ENCODE measurements around the gene KIZ.
A peak's percentile ranks its signal among the peaks of the same experiment; 100 is the strongest.

The KIZ gene

DNA sequence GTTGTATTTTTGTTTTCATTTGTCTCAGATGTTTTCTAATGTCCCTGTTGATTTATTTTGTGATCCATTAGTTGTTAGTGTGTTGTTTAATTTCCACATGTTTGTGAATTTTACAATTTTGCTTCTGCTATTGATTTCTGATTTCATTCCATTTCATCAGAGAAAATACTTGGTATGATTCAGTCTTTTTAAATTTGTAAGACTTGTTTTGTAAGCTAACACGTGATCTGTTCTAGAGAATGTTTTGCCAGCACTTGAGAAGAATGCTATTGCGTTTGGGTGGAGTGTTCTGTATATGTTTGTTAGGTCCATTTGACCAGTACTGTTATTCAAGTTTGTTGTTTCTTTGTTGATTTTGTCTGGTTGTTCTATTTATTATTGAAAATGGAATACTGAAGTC lies 53.9 kb downstream of the KIZ start:
- FAIRE-seq: no peak

GRCh38 chr20:21180248-21180647 lies 54.4 kb downstream of the KIZ start:
- FAIRE-seq: no peak

DNA sequence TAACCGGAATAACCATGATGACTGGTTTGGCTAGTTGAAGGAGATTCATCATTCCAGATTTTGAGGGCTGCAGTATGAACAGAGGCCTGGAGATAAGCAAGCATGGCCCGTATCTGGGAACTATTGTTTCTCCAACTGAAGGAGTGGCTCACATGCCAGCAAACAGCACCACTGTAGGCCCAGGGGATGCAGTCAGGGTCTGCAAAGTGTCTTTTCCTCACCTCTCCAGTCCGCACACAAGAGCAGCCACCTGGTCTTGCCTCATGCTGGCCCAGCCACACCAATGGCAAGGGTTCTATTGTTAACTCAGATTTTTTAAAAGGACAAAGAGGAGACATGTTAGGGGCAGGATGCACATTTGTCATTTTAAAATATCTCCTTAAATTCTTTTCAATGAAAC lies 55.1 kb downstream of the KIZ start:
- FAIRE-seq: no peak

DNA sequence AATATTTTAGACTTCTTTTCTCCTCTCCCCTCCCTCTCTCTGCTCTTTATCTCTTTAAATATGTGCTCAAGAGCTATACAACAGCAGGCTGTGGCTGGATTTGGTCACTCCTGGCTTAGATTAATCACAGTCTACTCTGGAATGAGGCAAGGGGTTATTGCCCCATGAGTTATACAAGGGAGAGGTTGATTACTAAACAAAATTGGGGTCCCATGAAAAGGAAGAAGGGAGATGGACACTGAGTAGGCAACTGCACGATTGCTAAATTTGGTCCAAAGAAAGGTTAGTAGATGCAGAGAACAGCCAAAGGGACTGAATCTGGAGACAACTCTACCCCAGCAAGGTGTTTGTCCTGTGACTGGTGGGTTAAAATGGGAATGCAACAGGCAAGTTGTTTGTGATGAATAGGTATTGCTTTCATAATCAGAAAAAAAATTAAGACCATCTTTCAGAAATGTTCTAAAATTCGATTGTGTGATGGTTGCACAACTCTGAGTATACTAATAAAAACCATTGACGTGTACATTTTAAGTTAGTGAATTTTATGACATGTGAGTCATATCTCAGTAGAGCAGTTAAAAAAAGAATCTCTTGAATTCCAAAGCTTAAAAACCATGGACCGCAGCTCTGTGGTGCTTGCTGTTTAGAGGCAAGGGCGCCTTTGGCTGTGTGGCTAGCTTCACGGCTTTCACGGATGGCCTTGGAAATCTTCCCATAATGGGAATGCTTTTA lies 57.1 kb downstream of the KIZ start:
- peak; percentile 90 for FAIRE-seq

DNA sequence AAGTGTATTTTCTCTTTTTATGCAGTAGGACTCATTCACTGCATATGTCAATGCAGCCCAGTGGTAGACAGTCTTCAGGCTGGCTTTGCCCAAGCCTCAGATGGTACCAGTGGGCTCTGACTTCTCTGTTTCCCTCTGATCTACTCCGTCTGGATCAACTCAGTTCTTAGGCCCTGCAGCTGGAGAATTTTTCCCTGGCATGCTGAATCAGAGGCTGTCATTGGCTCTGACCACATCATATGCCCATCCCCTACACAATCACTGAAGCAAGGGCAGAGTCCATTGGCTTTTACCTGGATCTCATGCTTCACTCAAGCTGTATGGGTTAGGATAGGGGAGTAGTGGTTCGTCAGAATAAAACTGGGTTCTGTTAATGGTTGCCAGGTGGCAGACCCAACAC lies 57.8 kb downstream of the KIZ start:
- no peak for FAIRE-seq

DNA sequence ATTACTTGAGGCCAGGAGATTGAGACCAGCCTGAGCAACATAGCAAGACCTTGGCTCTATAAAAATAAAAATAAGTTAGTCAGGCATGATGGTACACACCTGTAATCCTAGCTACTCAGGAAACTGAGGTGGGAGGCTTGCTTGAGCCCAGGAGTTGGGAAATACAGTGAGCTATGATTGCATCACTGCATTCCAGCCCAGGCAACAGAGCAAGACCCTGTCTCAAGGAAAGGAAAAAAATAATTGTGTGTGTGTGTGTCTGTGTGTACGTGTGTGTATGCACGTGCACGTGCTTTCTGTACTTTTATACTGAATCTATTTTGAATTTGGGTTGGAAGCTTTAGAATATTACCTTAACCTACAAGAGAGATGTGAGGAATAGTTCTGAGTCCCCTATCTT lies 58.9 kb downstream of the KIZ start:
- no peak for FAIRE-seq

DNA sequence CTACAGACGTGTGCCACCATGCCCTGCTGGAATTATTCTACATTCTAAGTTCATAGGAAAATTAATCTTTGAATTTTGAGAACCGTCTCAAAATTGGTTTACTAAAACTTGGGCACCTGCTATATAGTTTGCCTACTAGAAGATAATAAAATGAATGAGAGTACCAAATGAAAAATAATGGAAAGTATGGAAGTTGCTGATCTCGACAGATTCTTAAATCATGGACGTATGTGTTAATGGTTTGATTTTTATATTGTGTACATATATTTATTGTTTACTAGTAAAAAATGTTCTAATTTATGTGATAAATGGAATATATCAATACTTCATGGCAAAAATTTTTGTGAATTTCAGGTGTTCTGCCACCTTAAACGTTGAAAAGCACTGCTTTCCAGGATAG lies 60.0 kb downstream of the KIZ start:
- FAIRE-seq: peak; percentile 12

DNA sequence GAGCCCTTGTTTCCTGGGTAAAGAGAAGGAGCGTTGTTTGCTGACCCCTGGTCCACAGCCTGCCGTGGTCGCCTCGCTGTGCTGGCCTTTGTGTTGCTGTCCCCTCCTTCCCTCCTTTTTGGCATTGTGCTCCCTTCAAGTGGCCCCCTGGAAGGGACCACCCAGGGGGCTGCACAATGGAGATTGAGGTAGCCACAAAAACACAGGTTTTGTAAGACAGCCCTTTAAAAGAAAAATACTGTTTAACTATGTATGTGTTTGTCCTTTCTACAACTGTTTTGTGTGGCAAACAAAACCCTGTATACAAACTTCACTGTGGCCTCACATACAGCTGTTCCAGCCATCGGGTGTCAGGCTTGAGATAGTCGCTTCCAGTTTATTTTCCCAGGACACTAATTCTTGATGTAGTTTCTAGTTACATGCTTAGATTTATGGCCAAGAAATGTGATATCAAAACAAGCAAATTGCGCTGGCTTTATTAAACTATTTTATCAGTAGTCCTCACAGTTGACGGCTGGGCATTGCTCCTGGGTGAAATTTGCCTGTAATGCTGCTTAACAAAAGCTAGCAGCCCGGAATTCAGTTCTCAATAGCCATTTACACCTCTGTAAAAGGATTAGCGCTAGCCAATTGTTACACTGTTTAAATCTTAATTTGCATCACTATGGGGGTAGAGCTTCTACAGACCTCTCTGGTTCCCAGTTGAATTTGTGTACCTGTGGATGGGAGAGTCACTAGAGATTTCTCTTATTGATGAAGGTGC lies 64.1 kb downstream of the KIZ start:
- FAIRE-seq: peak; percentile 61

GRCh38 chr20:21190869-21191268 lies 65.0 kb downstream of the KIZ start:
- peak; percentile 15 for FAIRE-seq

DNA sequence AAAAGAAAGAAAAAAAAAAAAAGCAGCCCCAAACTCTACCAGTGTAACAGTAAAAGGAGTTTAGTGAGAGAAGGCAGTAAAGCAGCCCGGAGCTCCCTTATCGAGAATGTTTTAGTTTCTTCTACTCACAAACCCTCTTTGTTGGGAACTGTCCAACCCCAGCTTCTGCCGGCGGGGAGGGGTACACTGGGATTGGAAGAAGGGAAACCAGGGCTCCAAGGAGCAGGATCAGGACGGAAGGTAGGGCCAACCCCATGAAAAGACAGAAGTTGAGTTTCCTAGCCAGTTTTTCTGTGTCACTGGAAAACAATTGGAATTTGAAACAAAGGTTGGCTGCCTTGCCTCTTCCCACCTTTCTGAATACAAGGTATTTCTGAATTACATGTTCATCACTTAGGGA lies 66.0 kb downstream of the KIZ start:
- no peak for FAIRE-seq

DNA sequence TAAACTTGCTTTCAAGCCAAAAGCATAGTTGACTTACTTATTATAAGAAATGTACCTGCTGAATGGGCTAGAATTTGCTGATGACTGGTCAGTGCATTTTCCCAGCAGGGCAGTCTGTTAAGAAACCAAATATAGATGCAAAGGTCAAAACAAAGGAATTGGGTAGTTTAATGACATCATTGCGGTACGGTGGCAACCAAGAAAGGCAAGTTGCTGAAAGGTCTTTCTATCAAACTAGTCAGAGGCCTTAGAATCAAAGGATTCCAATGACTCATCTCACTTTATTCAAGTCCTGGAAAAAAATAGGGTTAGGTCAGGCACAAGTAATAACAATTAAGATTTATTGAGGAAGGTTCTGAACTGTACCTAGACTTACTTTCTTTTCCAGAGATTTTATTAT lies 76.4 kb downstream of the KIZ start:
- FAIRE-seq: no peak

DNA sequence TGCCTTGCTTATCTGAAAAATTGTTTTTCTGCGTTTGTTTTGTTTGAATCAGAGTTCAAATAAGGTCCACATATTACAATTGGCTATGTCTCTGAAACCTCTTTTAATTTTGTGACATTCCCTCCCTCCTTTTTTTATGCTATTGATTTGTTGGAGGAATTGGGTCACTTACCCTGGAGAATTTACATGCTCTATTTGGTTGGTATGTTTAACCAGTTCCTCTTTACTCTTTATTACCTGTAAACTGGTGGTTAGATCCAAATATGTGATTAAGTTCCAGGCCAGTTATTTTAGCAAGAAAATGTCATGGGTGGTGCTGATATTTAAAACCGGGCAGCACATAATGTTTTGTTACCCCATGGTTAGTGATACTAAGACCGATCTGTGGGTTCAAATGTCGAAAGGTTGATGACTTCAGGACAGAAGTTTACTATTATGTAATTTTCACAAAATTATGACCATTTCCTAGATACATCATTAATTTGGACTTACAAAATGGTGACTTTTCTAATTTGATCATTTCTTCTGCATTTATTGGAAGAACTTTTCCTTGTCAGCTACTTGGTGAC lies 77.3 kb downstream of the KIZ start:
- FAIRE-seq: no peak

- FAIRE-seq: no peak
Observed at GRCh38 chr20:21206584-21206983, 80.7 kb downstream of the KIZ start.

- no peak for FAIRE-seq
Observed at GRCh38 chr20:21208999-21209398, 83.1 kb downstream of the KIZ start.

DNA sequence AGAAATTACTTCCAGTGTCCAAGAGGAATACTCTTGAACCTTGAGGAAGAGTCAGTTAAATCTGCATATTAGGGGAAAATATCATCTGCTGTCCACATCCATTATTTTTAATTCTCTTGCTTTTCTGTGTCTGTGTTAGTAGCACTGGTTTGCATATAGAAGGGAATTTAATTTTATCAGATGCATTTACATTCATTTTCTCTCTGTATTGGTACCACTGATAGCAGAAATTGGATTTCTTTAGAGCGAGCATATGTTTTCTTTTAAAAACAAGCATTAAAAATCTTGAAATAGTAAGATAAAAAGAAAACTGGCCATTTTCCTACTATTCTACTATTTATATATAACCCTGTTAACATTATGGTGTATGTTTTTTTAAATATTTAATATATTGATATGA lies 83.8 kb downstream of the KIZ start:
- FAIRE-seq: no peak

GRCh38 chr20:21213691-21214090 lies 87.8 kb downstream of the KIZ start:
- no peak for FAIRE-seq

- FAIRE-seq: no peak
Observed at GRCh38 chr20:21214431-21214830, 88.5 kb downstream of the KIZ start.

GRCh38 chr20:21219686-21220085 lies 93.8 kb downstream of the KIZ start:
- no peak for FAIRE-seq

DNA sequence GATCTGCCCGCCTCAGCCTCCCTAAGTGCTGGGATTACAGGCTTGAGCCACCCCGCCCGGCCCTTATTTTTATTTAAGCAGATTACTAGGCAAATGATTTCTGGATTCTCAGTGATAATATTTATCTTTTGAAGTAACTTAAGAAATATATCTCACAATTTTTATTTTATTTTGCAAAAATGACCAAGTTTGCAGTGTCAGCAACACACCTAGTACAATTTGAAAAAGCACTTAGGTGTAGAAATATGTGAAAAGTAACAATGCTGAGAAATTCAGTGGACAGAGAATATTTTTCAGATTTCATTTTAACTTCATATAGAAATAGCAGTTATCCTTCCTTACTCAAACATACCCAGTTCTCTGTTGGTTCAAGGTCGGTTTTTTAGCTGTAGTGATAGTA lies 98.3 kb downstream of the KIZ start:
- no peak for FAIRE-seq

- no peak for FAIRE-seq
Observed at GRCh38 chr20:21225215-21225947, 99.5 kb downstream of the KIZ start.

- FAIRE-seq: no peak
Observed at GRCh38 chr20:21228511-21228910, 102.6 kb downstream of the KIZ start.

DNA sequence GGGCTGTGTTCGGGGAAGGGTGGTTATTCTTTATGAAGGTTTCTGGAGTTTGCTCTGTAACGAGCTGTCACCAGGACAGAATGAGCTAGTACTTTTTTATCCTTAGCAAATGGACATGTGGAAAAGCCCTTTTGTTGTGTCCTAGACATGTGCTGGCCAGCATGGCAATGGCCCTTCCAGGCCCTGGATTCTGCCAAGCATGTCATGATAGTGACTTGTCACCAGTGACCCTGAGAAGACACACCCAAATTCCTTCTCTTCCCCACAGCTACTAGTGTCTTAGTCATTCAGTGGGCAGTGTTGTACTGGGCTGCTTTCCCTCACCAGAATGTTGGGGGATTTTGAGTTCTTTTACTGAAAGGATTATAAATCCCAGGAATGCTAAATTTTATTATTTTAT lies 103.3 kb downstream of the KIZ start:
- no peak for FAIRE-seq

DNA sequence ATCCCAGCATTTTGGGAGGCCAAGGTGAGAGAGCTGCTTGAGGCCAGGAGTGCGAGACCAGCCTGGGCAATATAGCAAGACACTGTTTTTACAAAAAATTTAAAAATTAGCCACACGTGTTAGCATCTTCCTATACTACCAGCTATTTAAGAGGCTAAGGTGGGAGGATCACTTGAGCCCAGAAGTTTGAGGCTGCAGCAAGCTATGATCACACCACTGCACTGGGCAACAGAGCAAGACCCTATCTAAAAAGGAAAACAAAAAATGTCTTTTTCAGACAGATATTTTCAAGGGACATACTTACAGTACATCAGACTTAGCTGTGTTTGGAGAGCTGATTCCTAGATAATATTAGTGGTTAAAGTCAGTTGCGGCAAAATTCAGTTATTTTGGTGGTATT lies 104.3 kb downstream of the KIZ start:
- no peak for FAIRE-seq

- FAIRE-seq: no peak
Observed at GRCh38 chr20:21230686-21231085, 104.8 kb downstream of the KIZ start.

All from endometrium (tissue), 2 donors.